ENCODE measurements around the gene HECTD2. TPM values are rescaled to one million over a fixed set of nuclear protein-coding genes. Genes with fewer than 3 reads are reported as not detected.
"Not testable (repeated sequence)": the region's sequence is repeated elsewhere in the genome, so short reads cannot be mapped to it uniquely, and the experiment has no call there.

The HECTD2 gene
- total RNA-seq, 1 donor: 17.8 TPM

DNA sequence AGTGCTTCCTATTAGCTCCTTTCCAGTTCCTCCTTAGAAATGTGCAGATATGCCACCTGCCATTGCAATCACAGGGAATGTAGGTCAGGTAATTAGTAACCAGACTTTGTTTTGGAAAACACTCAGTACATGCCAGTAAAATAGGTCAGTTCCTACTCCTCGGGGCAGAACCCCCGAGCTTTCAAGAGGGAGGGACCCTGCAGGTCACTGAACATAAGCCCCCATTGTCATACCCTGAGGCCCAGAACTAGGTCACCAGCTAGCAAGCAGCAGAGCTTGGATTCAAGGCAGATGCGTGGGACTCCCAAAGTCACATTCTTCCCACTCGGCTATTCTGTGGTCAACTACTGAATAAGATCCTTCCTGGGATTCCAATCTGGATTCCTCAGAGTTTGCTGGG, 117.9 kb downstream of the HECTD2 start:
- H3K4me3 ChIP-seq (ENCODE audit: low read depth, low read length): no peak overlapping the region
- no peak for DNase-seq (ENCODE audit: low read depth)
- TF ChIP-seq, protein P1, sequence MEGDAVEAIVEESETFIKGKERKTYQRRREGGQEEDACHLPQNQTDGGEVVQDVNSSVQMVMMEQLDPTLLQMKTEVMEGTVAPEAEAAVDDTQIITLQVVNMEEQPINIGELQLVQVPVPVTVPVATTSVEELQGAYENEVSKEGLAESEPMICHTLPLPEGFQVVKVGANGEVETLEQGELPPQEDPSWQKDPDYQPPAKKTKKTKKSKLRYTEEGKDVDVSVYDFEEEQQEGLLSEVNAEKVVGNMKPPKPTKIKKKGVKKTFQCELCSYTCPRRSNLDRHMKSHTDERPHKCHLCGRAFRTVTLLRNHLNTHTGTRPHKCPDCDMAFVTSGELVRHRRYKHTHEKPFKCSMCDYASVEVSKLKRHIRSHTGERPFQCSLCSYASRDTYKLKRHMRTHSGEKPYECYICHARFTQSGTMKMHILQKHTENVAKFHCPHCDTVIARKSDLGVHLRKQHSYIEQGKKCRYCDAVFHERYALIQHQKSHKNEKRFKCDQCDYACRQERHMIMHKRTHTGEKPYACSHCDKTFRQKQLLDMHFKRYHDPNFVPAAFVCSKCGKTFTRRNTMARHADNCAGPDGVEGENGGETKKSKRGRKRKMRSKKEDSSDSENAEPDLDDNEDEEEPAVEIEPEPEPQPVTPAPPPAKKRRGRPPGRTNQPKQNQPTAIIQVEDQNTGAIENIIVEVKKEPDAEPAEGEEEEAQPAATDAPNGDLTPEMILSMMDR (IDR thresholded peaks at IDR 0.05; ENCODE audit: insufficient read depth, low read length): no peak

- TF ChIP-seq, protein P1 (IDR thresholded peaks at IDR 0.05; ENCODE audit: insufficient read depth, low read length): no peak
- no peak overlapping the region for H3K4me3 ChIP-seq (ENCODE audit: low read depth, low read length)
- DNase-seq (ENCODE audit: low read depth): no peak
Measured at GRCh38 chr10:91528768-91529167, 118.6 kb downstream of the HECTD2 start.

DNA sequence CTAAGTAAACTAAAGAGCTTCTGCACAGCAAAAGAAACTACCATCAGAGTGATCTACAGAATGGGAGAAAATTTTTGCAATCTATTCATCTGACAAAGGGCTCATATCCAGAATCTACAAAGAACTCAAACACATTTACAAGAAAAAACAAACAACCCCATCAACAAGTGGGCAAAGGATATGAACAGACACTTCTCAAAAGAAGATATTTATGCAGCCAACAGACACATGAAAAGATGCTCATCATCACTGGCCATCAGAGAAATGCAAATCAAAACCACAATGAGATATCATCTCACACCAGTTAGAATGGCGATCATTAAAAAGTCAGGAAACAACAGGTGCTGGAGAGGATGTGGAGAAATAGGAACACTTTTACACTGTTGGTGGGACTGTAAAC, 124.6 kb downstream of the HECTD2 start:
- DNase-seq (ENCODE audit: low read depth); H3K4me3 ChIP-seq (ENCODE audit: low read depth, low read length): not testable (repeated sequence)

DNA sequence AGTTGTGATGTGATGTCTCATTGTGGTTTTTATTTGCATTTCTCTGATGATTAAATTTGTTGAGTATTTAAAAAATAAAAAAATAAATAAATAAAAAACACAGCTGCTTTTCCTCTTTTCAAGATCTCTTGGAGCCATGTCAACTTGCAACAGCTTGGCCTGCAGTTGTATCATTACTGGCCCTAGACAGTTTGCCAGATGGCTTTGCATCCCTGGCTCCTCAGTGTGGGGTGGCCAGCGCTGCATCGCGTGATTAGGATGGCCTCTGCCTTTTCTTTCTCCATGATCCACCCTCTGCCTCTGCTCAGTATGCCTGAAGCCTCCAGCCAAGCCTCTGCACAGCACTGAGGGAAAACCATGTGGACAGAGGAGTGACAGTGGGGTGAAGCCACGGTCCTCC, 126.0 kb downstream of the HECTD2 start:
- no peak overlapping the region for H3K4me3 ChIP-seq (ENCODE audit: low read depth, low read length)
- TF ChIP-seq, protein P1 (IDR thresholded peaks at IDR 0.05; ENCODE audit: insufficient read depth, low read length): no peak
- DNase-seq (ENCODE audit: low read depth): peak; percentile 97

DNA sequence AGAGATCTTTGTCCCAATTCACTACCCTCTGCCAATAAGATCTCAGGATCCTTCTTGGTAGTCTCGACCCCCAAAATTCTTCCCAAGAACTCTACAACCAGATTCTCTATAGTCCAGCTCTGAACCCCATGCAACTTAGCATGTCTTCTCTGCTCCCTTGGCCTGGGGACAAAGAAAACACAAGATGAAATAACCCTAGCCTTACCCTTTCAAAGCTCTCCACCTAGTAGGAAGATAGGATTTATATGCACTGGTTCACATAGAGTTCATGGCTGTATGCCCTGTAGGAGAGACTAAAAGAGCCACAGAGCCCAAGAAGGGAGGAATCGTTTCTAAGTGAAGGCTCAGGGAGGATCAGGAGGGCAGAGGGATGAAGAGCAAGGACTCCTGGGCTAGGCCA, 126.6 kb downstream of the HECTD2 start:
- TF ChIP-seq, protein P1 (IDR thresholded peaks at IDR 0.05; ENCODE audit: insufficient read depth, low read length): no peak
- peak; percentile 86 for DNase-seq (ENCODE audit: low read depth)
- no peak overlapping the region for H3K4me3 ChIP-seq (ENCODE audit: low read depth, low read length)

GRCh38 chr10:91537614-91538383, 127.7 kb downstream of the HECTD2 start:
- DNase-seq (ENCODE audit: low read depth): no peak
- TF ChIP-seq, protein P1 (IDR thresholded peaks at IDR 0.05; ENCODE audit: insufficient read depth, low read length): no peak
- H3K4me3 ChIP-seq (ENCODE audit: low read depth, low read length): no peak overlapping the region

DNA sequence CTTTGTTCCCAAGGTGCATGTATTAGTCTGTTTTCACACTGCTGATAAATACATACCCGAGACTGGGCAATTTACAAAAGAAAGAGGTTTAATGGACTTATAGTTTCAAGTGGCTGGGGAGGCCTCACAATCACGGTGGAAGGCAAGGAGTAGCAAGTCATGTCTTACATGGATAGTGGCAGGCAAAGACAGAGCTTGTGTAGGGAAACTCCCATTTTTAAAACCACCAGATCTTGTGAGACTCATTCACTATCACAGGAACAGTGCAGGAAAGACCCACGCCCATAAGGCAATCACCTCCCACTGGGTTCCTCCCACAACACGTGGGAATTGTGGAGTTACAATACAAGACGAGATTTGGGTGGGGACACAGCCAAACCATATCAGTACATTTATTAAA, 129.8 kb downstream of the HECTD2 start:
- TF ChIP-seq, protein P1 (IDR thresholded peaks at IDR 0.05; ENCODE audit: insufficient read depth, low read length): no peak
- no peak for DNase-seq (ENCODE audit: low read depth)
- H3K4me3 ChIP-seq (ENCODE audit: low read depth, low read length): no peak overlapping the region

Measured in fibroblast of the aortic adventitia (primary cell).